Activated naive CD8-positive, alpha-beta T cell treated with anti-CD3 and anti-CD28 coated beads, Interleukin-2, amount 50 U/mL, for 24 hours (primary cell): ENCODE data around the gene CLPX.
"Not testable (repeated sequence)": the region's sequence is repeated elsewhere in the genome, so short reads cannot be mapped to it uniquely, and the experiment has no call there.

Source experiments
- ATAC-seq: fragments of 150-1000 bp; cut with Tn5 transposase; one replicate; pipeline ENCODE4 v1.10.0; 2021
- DNase-seq: peaks from one replicate; pipeline ENCODE4 v3.0.0; 2021
- H3K27ac Mint-ChIP-seq: one replicate; pipeline ENCODE4 v1.8.0; 2021; ENCODE audit warnings: mild to moderate bottlenecking, mixed read lengths
- H3K27me3 Mint-ChIP-seq: one replicate; pipeline ENCODE4 v1.8.0; 2021; ENCODE audit warnings: mixed read lengths
- H3K36me3 Mint-ChIP-seq: one replicate; pipeline ENCODE4 v1.8.0; 2021; ENCODE audit warnings: low read depth, mixed read lengths
- H3K4me1 Mint-ChIP-seq: one replicate; pipeline ENCODE4 v1.8.0; 2021; ENCODE audit warnings: mixed read lengths
- H3K4me3 Mint-ChIP-seq: one replicate; pipeline ENCODE4 v1.8.0; 2021; ENCODE audit warnings: mild to moderate bottlenecking, moderate library complexity, mixed read lengths
- H3K9me3 Mint-ChIP-seq: one replicate; pipeline ENCODE4 v1.8.0; 2021; ENCODE audit warnings: mixed read lengths

CLPX gene

GRCh38 chr15:65115086-65115485 lies 70.1 kb downstream of the CLPX start, which contains the start of gene UBAP1L:
UBAP1L (minus strand) TSS chr15:65115200; CDS start chr15:65106215, 8,985 bp downstream.
- no peaks in the 10 kb centered on the region for H3K9me3 Mint-ChIP-seq
- peaks cover 40% of the 10 kb centered on the region for H3K36me3 Mint-ChIP-seq
- ATAC-seq (no peak), DNase-seq (no peak)
- H3K27ac Mint-ChIP-seq = no peak within 1 kb of the TSS
- H3K27me3 Mint-ChIP-seq = no peaks in the 10 kb centered on the region
- no peaks in the 10 kb centered on the region for H3K4me1 Mint-ChIP-seq
- no peak within 1 kb of the TSS for H3K4me3 Mint-ChIP-seq

- H3K36me3 Mint-ChIP-seq = peaks cover 19% of the 10 kb centered on the region
- no peaks in the 10 kb centered on the region for H3K27me3 Mint-ChIP-seq
- DNase-seq = no peak
- H3K27ac Mint-ChIP-seq = no peak overlapping the region
- no peak overlapping the region for H3K4me3 Mint-ChIP-seq
- no peak for ATAC-seq
- H3K9me3 Mint-ChIP-seq = no peaks in the 10 kb centered on the region
- H3K4me1 Mint-ChIP-seq = no peaks in the 10 kb centered on the region
Observed at GRCh38 chr15:65110676-65111292, 74.4 kb downstream of the CLPX start.

- Mint-ChIP-seq H3K4me3 (no peak overlapping the region), H3K4me1 (peaks cover 2% of the 10 kb centered on the region), H3K36me3 (peaks cover 9% of the 10 kb centered on the region), H3K27ac (no peak overlapping the region), H3K9me3 (no peaks in the 10 kb centered on the region), H3K27me3 (no peaks in the 10 kb centered on the region)
- ATAC-seq (no peak), DNase-seq (no peak)
Observed at GRCh38 chr15:65106011-65106590, 79.0 kb downstream of the CLPX start.

GRCh38 chr15:65105038-65105437 lies 80.1 kb downstream of the CLPX start:
- Mint-ChIP-seq H3K27me3 (no peaks in the 10 kb centered on the region), H3K4me1 (peaks cover 2% of the 10 kb centered on the region), H3K4me3 (no peak overlapping the region), H3K27ac (no peak overlapping the region), H3K36me3 (peaks cover 14% of the 10 kb centered on the region), H3K9me3 (no peaks in the 10 kb centered on the region)
- no peak for DNase-seq
- ATAC-seq = no peak

GRCh38 chr15:65102912-65103311 lies 82.2 kb downstream of the CLPX start:
- Mint-ChIP-seq H3K27ac (no peak overlapping the region), H3K4me3 (no peak overlapping the region), H3K4me1 (peaks cover 2% of the 10 kb centered on the region), H3K36me3 (peaks cover 20% of the 10 kb centered on the region), H3K9me3 (no peaks in the 10 kb centered on the region), H3K27me3 (no peaks in the 10 kb centered on the region)
- no peak for DNase-seq
- no peak for ATAC-seq

GRCh38 chr15:65101891-65102708 lies 83.0 kb downstream of the CLPX start:
- H3K27ac Mint-ChIP-seq = no peak overlapping the region
- DNase-seq = no peak
- H3K36me3 Mint-ChIP-seq = peaks cover 23% of the 10 kb centered on the region
- H3K4me1 Mint-ChIP-seq = peaks cover 2% of the 10 kb centered on the region
- no peak for ATAC-seq
- no peak overlapping the region for H3K4me3 Mint-ChIP-seq
- H3K27me3 Mint-ChIP-seq = no peaks in the 10 kb centered on the region
- H3K9me3 Mint-ChIP-seq = no peaks in the 10 kb centered on the region

- Mint-ChIP-seq H3K4me3 (no peak overlapping the region), H3K4me1 (peaks cover 2% of the 10 kb centered on the region), H3K36me3 (peaks cover 23% of the 10 kb centered on the region), H3K9me3 (no peaks in the 10 kb centered on the region), H3K27ac (no peak overlapping the region), H3K27me3 (no peaks in the 10 kb centered on the region)
- DNase-seq (peak; percentile 73), ATAC-seq (no peak)
Observed at GRCh38 chr15:65101411-65101890, 83.7 kb downstream of the CLPX start.

GRCh38 chr15:65100442-65100841 lies 84.7 kb downstream of the CLPX start:
- Mint-ChIP-seq H3K27ac (no peak overlapping the region), H3K4me1 (peaks cover 2% of the 10 kb centered on the region), H3K9me3 (no peaks in the 10 kb centered on the region), H3K27me3 (no peaks in the 10 kb centered on the region), H3K4me3 (no peak overlapping the region), H3K36me3 (peaks cover 22% of the 10 kb centered on the region)
- DNase-seq = no peak
- ATAC-seq = no peak

GRCh38 chr15:65099801-65100200 lies 85.3 kb downstream of the CLPX start:
- DNase-seq, H3K27me3 Mint-ChIP-seq, H3K4me3 Mint-ChIP-seq, ATAC-seq, H3K27ac Mint-ChIP-seq, H3K9me3 Mint-ChIP-seq, H3K4me1 Mint-ChIP-seq: not testable (repeated sequence)
- H3K36me3 Mint-ChIP-seq = peaks cover 22% of the 10 kb centered on the region

GRCh38 chr15:65099336-65099735 lies 85.8 kb downstream of the CLPX start:
- Mint-ChIP-seq H3K4me3 (no peak overlapping the region), H3K27me3 (no peaks in the 10 kb centered on the region), H3K9me3 (no peaks in the 10 kb centered on the region), H3K4me1 (peaks cover 2% of the 10 kb centered on the region), H3K36me3 (peaks cover 22% of the 10 kb centered on the region), H3K27ac (no peak overlapping the region)
- ATAC-seq (no peak), DNase-seq (no peak)
